ENCODE data around the gene PIN4.
"Not testable (repeated sequence)": the region's sequence is repeated elsewhere in the genome, so short reads cannot be mapped to it uniquely, and the experiment has no call there.

Gene PIN4

DNA sequence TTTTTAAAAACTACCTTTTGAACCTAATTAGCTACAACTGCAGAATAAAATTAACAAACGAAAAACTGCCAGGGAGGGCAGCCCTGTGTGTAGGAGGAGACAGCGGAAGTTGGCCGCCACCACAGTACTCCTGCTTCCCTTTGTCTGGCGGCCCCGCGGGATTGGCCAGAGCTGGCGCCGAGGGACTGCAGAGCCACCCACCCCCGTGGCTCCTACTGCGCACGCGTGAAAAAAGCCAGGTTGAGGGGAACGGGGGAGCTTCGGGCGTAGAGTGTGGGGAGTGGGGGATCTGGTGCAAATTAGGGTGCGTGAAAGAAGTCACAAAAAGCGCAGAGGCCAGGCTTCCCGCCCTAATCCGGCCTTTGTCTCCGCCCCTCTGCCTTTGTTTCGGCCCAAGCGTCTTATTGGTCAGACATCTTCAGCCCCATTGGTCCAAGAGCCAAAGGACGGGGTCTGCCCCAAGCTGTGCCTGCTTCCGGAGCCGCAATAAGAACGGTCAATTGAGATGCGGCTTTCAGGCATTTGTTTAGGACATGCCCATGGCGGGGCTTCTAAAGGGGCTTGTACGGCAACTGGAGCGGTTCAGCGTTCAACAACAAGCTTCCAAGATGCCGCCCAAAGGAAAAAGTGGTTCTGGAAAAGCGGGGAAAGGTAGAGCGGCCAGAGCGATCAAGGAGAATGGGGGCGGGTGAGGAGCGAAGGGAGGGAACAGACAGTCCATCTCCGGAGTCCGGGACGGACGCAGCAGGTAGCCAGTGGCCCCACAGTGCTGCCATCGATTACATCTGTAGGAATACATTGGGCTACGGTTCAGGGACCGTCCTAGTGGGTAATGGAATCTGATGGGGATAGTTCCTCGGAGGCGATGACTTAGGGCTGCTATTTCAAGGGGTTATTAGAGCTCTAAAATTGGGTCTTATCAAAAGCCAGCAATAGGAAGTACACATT, at the start of gene PIN4:
Gene PIN4, plus strand, starts transcription at position 580 of the 948 bp plus-strand sequence. Its CDS starts 29 bp downstream, at position 609.
- peak; percentile 94 for DNase-seq

DNA sequence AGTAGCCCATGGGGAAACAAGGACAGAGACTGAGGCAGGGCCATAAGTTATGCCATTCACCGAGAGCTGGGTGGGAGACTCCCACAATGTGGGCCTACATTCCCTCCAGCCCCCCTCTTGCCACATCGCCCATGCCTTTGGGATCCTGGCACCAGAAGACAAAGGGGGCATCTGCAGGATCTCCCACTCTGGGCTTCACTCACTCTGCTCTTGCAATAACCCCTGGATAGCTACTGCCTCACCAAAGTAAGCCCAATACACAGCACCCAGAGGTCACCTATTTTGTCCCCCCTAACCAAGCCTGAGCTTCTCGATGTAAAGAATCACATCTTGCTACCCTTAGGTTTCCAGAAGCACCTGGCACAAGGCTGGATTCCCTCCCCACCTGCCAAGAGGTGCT, 49.1 kb upstream of the PIN4 start:
- no peak for DNase-seq

DNA sequence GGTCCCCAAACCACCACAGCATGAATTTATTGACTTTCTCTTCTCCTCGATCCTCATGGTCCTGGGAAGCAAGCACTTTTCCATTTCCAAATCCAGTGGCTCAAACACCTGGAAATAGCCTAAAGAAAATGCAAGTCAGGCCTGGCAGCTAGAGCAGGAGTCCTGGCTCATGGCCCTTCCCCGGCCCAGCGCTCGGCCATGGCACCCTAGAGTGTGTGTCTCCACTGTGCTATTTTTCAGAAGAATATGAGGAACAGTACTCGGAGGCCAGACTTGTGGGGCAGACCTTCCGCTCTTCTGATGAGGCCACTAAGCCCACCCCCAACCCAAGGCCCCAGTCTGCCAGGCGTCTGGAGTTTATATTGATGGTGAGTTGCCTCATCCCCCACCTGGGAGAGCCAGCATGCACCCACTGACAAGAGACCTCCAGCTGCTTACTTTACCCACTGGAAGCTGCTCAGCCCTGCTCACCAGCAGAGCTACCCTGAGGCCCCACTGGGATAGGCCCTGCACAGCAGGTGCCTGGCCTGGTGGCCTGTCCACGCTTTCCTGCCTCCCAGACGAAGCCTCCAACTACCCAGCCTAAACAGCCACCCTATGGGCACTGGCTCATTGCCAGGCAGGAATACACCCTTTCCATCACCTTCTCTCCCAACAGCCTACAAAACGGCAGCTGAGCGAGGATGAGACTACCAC, 47.6 kb upstream of the PIN4 start:
- no peak for DNase-seq

DNA sequence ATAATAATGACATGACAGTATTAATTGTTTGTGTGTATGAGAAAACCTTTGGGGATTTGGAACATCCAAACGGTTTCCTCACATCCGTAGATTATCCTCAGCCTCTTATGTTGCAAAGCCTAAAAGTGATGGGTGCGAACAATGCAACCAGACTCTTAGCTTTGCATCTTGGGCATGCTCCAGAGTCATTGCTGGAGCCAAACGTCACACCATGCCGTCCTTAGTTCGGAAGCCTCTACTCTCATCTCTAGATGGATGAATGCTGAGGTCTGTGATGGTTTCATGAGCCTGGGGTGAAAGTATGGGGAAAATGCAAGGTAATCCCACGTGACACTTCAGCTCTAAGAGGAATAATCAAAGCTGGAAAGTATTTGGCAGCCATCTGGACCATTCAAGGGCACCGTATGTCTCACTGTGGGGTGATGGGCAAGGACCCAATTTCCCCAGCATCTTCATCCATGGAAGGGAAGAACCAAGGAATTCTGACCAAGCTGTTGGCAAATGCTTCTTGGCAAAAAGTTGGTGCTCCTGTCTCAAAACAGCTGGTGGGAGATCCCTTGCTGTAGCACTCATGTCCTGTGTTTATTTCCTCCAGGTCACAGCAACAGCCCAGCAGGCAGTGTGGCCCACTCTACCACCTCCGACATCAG, 43.6 kb upstream of the PIN4 start:
- DNase-seq: no peak

DNA sequence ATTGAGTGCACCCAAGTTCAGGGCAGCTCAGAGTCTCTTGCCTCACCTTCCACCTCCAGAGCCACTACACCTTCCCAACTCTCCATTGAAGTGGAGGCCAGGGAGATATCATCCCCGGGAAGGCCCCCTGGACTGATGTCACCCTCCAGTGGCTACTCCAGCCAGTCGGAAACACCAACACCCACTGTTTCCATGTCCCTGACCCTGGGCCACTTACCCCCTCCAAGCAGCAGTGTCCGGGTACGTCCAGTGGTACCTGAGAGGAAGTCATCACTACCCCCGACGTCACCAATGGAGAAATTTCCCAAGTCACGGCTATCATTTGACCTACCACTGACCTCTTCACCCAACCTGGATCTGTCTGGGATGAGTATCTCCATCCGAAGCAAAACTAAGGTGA, 42.0 kb upstream of the PIN4 start:
- DNase-seq: no peak

DNA sequence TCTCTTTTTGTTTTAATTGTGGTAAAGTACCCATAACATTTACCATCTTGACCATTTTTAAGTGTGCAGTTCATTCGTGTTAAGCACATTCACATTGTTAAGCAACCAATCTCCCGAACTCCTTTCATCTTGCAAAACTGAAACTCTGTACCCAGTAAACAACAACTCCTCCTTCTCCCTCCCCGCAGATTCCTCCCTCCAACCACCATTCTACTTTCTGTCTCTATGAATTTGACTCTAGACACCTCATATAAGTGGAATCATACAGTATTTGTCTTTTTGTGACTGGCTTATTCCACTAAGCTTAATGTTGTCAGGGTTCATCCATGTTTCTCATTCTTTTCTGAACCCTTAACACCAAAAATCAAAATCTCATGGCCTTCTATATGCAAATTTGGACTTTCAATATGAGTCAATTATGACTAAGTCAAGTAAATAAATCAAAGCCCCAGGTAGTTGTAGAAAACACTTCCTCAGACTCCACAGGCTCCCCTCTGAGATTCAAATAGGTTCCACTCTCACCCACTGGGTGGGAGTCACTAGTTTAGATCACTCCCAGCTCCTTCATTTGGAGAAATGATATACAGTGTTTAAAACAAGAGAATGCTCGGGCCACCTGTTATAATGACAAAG, 40.1 kb upstream of the PIN4 start:
- DNase-seq: no peak

DNA sequence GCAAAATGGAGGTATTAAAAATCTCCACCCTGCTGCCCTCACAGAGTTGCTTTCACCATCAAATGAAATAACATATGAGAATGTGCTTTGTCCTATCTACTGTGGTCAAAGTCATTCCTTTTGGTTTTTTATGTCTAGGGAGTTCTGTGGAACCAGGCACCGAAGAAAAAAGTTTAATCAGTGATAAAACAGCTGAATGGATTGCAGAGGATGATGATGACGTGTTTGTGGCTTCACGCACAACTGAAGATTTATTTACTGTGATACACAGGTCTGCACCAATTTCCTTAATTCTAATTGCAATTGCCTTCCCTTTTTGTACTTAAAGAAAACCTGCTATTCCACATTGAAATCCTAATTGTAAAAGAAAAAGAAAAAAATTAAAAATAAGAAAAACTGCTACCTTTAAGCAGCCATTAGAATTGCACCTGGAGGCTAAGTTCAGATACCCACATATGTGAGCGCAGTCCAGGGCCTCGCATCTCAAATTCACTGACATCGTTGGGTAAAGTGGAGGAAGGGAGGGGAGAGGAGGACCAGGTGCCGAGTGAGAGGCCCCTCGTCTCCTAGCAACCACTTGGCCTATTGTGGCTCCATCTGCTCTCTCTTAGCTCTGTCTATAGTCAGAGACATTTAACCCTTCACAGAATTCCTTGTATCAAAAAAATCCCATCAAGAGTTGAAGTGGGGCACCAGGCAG, 39.3 kb upstream of the PIN4 start:
- DNase-seq: peak; percentile 62

DNA sequence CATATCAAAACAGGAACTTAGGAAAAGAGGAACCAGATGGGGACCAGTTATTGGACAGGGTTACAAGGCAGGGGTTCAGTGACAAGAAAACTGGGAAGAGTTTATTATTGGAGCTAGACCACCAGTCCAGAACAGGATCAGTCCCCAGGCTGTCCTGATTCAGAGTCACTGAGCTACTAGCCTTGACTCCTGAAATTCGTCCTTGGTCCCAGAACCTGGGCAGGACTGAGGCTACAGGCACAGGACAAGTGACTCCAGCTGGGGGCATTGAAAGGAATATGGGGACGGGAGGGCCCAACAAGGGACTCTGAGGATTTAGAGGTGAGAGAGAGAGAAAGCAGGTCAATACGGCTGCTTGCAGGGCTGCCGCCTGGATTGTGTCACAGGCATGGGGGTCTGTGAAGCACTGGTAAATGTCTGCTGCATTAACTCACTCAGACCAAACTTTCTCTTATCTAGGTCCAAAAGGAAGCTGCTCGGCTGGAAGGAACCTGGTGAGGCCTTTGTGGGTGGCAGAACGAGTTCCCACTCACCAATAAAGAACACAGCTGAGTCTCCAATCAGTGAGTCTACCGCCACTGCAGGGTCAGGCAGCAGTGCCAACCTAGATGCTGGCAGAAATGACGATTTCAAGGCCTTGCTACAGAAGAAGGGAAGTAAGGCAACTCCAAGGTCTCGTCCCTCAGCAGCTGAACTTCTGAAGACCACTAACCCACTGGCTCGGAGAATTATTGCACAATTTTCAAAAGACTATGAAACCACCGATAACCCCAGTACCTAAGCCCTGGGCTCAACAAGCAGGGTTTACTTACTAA, 38.6 kb upstream of the PIN4 start:
- no peak for DNase-seq

DNA sequence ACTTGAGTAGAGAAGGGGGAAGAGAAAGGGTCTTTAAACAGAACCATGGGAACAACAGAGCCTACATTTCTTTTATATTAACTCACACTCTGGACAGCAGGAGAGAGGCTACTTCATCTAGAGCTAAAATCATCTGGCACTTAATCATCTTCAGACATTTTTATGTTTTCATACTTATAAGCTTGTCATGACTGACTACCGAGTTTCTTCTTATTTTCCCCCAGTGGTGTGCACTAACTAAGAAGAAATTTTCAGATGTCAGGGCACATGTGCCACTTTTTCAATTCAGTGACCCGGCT, 38.0 kb upstream of the PIN4 start:
- no peak for DNase-seq

DNA sequence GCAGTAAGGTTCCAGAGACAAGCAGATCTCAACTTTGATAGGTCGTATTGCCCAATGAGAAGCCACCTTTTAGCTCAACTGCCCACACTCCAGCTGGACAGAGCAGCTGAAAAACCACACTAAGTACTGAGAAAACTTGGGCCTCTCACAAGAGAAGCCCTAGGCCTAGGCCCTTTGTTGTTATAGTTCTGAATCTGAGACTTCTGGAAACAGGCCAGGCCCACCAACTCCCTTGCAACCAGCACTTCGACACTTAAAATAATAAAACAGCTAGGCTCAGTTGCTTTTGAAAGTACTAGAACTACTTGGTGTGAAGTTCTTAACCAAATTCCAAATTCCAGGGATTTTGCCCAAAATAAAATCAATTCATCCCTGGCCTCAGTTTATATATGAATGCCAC, 36.4 kb upstream of the PIN4 start:
- no peak for DNase-seq

DNA sequence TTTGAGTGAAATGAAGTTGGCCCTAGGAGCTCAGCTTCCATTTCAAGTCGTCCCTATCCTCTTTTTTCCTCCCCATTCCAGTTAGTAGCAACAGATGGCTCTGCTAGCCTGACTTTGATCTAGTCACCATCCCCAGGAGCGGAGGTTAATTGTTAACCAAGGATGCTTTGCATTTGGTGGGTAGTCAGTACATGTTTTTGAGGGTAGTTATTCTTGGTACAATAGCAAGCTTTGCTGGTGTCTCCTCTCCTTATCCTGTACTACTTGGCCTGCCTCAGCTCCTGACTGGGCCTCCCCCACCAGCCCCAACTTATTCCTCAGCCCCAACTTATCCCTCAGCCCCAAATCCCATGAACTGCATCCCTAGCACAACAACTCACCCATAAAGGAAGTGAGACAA, 35.0 kb upstream of the PIN4 start:
- DNase-seq: no peak

DNA sequence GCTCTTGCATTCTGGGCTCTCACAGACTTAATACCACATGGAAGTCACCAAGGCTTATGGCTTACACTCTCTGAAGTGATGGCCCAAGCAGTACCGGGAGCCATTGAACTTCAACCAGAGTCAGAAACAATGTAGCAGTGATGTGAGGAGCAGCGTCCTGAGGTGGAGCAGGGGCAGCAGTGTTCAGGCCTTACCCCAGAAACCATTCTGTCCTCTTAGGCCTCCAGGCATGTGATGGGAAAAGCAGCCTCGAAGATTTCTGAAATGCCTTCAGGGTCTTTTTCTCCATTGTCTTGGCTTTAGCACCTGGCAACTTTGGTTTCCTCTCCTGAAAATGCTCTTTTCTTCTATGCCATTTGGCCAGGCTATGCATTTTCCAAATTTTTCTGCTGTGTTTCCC, 22.8 kb upstream of the PIN4 start:
- no peak for DNase-seq

DNA sequence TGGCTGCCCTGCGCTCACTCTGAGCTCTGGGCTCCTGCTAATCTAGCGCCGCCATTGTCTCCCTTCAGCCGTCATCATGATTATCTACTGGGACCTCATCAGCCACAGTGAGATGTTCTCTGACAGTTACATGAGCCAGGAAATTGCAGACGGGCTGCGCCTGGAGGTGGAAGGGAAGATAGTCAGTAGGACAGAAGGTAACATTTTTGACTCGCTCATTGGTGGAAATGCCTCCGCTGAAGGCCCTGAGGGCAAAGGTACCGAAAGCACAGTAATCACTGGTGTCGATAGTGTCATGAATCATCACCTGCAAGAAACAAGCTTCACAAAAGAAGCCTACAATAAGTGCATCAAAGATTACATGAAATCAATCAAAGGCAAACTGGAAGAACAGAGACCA, 21.8 kb upstream of the PIN4 start:
- no peak for DNase-seq

DNA sequence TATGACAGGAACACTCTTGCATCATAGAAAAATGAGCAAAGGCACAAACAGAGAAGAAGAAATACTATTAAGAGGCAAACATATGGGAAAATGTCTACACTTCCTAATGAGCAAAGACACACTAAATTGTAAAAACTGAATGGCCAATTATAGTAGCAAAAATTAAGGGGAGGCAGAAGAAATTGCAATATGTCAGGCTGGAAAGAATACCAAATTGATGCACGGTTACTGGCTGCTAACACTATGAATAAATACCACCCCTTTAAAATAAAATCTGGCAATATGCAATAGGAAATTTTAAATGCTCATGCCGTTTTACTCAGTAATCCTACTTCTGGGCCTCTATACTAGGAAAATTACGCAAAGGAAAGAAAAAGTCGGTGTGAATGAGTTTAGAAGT, 16.0 kb upstream of the PIN4 start:
- DNase-seq: no peak

DNA sequence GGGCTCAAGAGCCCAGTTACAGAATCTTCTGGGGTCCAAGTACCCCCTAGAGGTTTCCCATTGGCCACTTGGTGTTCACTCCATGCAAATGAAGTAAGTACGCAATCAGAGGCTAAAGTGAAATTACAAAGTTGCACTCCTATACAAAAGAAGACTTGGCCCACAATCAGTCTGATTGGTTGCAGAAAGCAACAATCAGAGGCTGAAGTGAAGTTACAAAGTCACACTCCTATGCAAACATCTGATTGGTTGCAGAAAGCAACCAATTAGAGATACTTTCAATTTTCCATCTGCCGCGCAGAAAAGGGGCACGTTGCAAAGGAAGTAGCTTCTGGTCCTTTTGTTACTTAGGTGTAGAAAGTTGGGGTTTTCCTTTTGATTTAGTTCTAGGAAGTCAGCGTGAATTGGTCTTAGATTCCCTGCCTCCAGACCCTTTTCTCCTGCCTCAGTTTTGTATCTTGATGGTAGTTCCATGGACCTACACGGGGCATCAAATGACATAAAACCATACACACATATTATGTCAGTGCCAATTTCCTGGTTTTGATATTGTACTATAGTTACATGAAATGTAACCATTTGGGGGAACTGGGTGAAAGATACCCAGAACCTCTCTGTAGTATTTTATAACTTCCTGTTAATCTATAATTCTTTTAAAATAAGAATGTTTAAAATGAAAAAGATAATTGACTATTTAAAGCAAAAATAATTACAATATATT, 12.4 kb upstream of the PIN4 start:
- DNase-seq: peak; percentile 8

DNA sequence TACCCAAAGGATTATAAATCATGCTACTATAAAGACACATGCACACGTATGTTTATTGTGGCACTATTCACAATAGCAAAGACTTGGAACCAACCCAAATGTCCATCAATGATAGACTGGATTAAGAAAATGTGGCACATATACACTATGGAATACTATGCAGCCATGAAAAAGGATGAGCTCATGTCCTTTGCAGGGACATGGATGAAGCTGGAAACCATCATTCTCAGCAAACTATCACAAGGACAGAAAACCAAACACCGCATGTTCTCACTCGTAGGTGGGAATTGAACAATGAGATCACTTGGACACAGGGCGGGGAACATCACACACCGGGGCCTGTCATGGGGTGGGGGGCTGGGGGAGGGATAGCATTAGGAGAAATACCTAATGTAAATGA, 5.3 kb upstream of the PIN4 start:
- not testable (repeated sequence) for DNase-seq

DNA sequence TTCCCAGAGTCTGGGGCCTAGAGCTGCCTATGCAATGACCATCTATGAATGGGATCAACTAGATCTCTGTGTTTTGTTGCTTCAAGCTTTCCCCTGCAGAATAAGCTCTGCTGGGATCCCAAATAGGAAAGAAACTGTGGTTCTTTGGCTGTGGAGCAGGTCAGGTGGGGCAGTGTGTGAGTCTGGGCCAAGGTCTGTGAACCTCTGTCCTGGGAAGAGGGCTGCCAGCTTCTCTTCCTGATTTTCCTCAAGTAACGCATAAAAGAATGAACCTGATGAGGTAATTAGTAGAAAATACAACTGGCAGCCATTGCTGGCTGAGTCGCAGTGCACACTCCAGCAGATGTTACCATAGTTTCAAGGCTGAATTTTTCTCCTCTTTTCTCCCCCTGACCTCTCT, 4.6 kb upstream of the PIN4 start:
- no peak for DNase-seq

DNA sequence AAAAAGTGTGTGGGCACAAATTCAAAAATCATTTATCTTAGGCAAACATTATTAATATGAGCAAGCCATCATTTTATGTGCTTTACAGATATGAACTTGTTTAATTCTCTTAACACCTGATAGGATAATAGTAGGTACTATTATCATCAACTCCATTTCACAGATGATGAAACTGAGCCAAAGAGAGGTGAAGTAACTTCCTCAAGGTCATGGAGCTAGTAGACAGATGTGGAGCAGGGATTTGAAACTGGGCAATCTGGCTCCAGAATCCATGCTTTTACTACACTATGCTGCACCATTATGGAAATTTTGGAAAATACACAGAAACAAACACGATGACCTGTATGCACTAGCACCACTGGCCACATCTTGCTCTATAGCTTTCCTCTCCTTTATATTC, 1.0 kb upstream of the PIN4 start:
- no peak for DNase-seq

DNA sequence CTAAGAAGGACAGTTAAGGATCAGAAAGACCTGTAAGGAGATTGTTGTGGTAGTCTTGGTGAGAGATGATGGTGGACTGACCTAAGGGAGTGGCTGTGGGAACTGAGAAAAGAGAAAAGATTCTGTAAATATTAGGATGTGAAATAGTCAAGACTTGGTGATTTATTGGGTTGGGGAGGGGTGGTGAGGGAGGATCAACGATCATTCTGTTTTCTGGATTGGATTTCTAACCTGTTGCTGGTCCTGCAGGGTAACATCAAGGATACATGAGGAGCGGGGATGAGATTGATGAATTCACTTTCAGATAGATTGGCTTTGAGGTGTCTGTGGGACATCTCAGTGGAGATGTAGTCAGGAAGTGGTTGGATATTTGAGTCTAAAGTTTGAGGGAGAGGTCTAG, 1.4 kb downstream of the PIN4 start:
- DNase-seq: no peak

DNA sequence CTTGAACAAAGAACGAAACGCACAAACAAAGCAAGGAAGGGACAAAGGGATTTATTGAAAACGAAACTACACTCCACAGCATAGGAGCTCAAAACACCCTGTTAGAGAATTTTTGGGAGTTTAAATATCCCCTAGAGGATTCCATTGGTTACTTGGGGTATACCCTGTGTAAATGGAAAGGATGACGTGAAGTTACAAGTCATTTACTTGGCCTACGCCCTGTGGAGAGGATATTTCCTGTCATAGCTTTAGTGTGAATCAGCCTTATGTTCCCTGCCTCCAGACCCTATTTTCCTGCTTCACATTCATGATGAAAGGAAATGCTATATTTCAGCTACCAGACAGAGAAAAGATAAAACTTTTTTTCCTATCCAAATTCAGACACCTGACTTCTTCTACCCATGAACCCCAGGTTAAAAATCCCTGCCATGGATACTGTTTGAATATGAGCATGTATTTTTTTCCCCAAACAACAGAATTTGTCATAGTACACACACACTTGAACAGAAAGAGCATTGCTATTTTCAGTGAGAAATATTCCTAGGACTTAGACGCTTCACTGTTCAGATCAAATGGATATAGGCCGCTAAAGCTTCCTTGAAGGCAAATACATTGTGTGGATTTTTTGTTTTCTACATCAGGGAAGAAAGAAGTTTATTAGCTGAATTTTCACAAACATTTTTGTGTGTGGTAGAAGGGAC, 20.4 kb downstream of the PIN4 start:
- no peak for DNase-seq
